ENCODE data around the gene CNTNAP2. TPM values are rescaled to one million over a fixed set of nuclear protein-coding genes. Genes with fewer than 3 reads are reported as not detected.

Gene CNTNAP2
- total RNA-seq, 2 donors from 2014 or later = 0.29 to 1.1 TPM

GRCh38 chr7:147197006-147197405 is 1080.4 kb downstream of the CNTNAP2 start:
- ATAC-seq = no peak
- intact Hi-C loops (cut with DNase I) = no loop called here

GRCh38 chr7:147199868-147200267 is 1083.3 kb downstream of the CNTNAP2 start:
- no peak for ATAC-seq
- intact Hi-C loops (cut with DNase I) = no loop called here
- DNase-seq = no peak

More at GRCh38 chr7:147197006-147197405, 1080.4 kb downstream of the CNTNAP2 start:
- DNase-seq = no peak

DNA sequence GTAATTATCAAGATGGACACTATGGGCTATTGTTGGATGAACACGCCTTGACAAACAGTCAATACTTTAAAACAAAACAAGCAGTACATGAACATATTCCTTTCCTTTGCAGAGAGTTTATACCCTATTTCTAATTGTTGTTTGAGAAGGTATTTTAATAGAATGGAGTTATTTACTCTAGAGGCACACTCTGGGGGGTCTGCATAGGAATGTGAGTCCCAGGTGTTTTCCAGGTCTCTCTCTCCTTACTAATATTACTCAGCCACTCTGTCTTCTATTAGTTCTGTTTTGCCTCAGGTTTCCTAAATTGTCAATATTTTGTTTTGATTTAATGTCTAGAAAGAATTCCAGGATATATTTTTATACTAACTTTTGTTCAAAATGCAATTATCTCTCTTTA is 1091.4 kb downstream of the CNTNAP2 start:
- ATAC-seq (no peak), DNase-seq (no peak)
- intact Hi-C loops (cut with DNase I) = no loop called here

DNA sequence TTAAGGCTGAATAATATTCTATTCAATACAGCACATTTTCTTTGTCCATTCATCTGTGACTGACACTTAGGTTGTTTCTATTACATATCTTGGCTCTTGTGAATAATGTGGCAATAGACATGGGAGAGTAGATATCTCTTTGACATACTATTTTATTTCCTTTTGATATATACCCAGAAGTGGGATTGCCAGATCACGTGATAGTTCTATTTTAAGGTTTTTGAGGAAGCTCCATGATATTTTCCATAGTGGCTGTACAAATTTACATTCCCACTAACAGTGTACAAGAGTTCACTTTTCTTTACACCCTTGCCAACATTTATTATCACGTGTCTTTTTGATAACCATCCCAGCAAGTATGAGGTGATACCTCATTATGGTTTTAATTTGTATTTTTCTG is 1114.7 kb downstream of the CNTNAP2 start:
- intact Hi-C loops (cut with DNase I) = no loop called here
- no peak for ATAC-seq
- DNase-seq = no peak

- DNase-seq (no peak), ATAC-seq (no peak)
- intact Hi-C loops (cut with DNase I) = no loop called here
Measured at GRCh38 chr7:147235645-147236382, 1119.2 kb downstream of the CNTNAP2 start.

DNA sequence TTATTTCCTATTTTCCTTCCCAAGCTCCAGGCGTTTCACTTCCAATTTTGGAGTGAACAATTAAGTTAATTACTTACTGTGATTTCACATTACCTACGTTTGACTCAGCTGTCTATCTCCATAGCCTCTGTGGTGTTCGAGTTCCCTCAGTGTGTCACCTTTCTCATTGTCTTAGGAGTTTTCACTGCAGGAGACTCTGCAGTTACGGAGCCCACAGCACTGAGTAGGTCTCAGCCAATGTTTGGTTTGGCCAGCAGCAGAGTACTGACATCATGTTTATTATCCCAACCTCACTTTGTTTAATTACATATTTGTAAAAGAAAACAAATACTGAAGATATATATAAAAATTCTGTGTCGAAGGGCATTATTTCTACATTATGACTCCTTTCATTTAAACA is 1123.9 kb downstream of the CNTNAP2 start:
- intact Hi-C loops (cut with DNase I) = loop anchor here in 1 of 2 donors (5.0 to 10.0 kb wide), 2 partner anchors 844 to 1022 kb away; no protein-coding TSS in a partner anchor
- no peak for ATAC-seq
- no peak for DNase-seq

DNA sequence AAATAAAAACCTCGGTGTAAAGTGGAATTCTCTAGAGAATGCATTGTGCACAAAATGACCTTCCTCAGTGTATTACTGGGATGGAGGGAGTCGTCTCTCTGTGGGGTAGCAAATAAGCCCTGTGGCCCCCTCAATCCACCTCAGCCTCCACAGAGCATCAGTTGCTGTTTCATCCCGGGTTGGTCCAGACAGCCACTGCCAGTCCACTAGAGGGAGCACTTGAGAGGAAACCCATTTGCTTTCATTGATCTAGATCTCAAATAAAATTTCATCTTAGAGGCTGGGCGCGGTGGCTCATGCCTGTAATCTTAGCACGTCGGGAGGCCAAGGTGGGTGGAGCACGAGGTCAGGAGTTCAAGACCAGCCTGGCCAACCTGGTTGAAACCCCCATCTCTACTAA is 1128.7 kb downstream of the CNTNAP2 start:
- intact Hi-C loops (cut with DNase I) = loop anchor here in 1 of 2 donors (10.0 kb wide), 1 partner anchor 840 kb away; no protein-coding TSS in a partner anchor
- ATAC-seq (peak in 1 of 2 donors; percentile 16), DNase-seq (peak; percentile 28)

DNA sequence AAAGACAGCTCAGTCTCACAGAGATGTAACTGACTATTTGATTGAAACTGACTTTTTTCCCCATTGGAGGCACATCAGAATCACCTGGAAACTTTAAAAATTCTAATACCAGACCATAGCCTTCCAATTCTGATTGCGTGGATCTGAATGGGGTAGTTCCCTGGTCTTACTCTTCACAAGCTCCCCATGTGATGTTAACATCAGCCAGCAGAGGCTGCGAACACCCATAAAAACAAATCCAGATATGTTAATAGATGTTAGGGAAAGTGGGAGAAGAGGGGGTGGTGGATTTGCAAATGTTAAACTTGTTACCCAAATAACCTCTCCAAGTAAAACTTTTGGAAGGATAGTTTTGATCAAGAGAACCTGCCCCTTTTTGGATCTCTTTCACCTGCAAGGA is 1133.4 kb downstream of the CNTNAP2 start:
- intact Hi-C loops (cut with DNase I) = loop anchor here in 1 of 2 donors (10.0 kb wide), 1 partner anchor 835 kb away; no protein-coding TSS in a partner anchor
- DNase-seq (no peak), ATAC-seq (no peak)

DNA sequence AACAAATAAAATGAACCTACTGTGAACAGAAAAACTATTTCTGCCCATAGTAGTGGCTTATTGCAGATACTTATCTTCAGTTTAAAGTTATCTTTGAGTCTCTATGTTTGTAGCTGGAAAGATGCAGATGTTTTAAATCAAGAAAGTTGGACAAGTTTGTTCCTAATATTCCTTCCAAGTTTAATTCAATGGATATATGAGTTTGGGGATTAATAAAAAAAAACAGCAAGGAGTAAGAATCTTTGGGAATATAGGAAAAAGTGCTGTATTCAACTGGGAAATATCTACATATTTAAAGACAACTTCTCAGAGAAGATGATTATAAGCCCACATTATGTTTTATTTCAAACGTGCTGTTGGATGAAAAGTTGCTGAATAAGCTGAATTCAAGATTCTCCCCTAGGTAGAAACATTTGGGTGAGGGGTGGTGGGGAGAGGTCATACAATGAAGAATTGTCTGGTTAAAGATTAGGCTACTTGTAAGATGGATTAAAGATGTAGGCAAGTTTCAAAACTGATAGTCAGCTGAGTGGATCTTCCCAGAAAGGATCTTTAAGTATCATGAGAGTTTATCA is 1135.2 kb downstream of the CNTNAP2 start:
- intact Hi-C loops (cut with DNase I) = no loop called here
- ATAC-seq = no peak
- DNase-seq = no peak

DNA sequence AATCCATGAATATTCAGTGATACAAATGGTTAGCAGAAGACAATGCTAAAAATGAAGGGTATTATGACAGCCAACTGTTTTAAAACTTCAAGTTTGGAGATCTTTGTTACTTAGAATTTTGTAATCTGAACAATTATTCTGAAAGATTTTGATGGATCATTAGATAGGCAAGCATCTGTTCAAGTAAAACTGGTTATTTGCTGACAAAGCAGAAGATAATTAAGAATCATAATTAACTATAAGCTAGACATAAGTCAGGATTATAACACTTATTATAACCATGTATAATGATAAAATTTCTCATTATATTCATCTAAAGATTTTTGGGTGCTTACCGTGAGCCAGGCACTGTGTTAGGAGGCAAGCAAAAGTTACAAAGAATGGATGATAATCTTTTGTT is 1145.1 kb downstream of the CNTNAP2 start:
- DNase-seq = no peak
- intact Hi-C loops (cut with DNase I) = no loop called here
- ATAC-seq = no peak

GRCh38 chr7:147265528-147265927 is 1148.9 kb downstream of the CNTNAP2 start:
- ATAC-seq (no peak), DNase-seq (no peak)
- intact Hi-C loops (cut with DNase I) = no loop called here

- no peak for DNase-seq
- intact Hi-C loops (cut with DNase I) = no loop called here
- ATAC-seq = no peak
Measured at GRCh38 chr7:147276106-147276505, 1159.5 kb downstream of the CNTNAP2 start.

- intact Hi-C loops (cut with DNase I) = no loop called here
- DNase-seq = no peak
- no peak for ATAC-seq
Measured at GRCh38 chr7:147276783-147277370, 1160.3 kb downstream of the CNTNAP2 start.

DNA sequence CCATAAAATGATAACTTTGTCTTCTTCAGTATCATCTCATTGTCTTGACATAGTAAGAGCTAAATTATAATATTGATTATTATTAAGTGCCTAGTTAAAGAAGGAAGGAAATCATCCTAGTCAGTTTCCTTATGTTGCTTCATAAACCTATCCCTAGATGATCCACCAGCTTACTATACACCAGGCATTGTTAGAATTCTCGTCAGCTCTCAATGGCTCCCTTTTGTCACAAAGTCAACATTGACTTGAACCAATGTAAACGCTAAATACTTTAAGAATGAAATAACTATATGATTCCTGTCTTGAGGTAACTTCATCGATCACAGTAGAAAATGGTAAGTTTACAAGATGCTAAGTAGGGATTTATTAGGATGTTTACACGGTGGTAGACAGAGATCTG is 1162.9 kb downstream of the CNTNAP2 start:
- ATAC-seq (no peak), DNase-seq (no peak)
- intact Hi-C loops (cut with DNase I) = no loop called here

DNA sequence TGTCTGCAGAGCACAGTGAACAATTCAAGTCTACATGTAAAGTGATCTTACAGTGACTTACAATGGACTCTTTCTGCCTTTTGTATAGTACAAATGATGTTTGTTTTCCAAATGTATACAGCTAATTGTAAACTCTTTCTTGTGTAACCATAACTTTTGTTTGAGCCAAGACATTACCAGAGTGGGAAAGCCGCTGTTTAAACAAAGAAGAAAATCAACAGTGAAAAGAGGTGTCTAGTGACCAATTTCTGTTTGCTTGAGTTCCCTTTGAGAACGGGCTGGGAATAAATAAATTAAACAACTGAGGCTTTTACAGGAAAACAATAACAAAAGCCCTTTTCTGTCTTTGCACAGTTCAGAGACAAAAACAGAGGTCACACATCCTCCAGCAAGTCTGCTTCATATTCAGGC is 1163.4 kb downstream of the CNTNAP2 start:
- intact Hi-C loops (cut with DNase I) = no loop called here
- no peak for ATAC-seq
- no peak for DNase-seq

- intact Hi-C loops (cut with DNase I) = no loop called here
- DNase-seq (no peak), ATAC-seq (no peak)
Measured at GRCh38 chr7:147282204-147282603, 1165.6 kb downstream of the CNTNAP2 start.

- intact Hi-C loops (cut with DNase I) = no loop called here
- DNase-seq = no peak
- no peak for ATAC-seq
Measured at GRCh38 chr7:147296201-147296600, 1179.6 kb downstream of the CNTNAP2 start.

- no peak for ATAC-seq
- intact Hi-C loops (cut with DNase I) = no loop called here
- DNase-seq = no peak
Measured at GRCh38 chr7:147296986-147297385, 1180.4 kb downstream of the CNTNAP2 start.

DNA sequence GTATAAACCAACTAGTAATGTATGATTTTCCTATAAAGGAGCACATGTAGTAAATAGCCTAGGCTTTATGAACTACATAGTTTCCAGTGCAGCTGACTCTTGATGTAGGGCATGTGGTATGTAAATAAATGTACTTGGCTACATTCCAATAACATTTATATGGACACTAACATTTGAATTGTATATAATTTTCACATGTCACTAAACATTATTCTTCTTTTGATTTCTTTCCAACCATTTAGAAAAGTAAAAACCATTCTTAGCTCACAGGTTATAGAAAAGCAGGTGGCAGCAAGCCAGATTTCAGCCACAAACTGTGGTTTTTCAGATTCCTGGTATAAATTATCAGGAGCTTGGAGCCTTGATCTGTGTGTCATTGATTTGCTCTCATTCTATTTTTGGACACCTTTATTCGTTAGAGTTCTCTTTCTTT is 1182.0 kb downstream of the CNTNAP2 start:
- intact Hi-C loops (cut with DNase I) = no loop called here
- DNase-seq = no peak
- ATAC-seq = no peak

DNA sequence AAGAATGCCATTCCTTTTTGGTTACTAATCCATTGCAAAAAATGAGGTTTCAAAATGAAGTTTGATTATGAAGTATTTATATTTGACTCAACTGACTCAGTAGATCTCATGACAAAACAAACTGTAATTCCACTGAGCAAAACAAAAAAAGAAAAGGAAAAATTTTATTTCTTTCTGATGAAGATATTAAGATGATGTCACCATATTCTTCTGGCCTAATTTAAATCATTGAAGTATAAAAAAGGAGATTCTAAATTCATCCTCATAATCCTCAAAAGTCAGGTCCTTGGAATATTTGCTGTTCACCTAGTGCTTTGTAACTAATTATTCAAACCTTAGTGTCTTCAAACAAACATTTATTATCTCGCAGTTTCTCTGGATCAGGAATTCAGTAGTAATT is 1183.7 kb downstream of the CNTNAP2 start:
- ATAC-seq (no peak), DNase-seq (no peak)
- intact Hi-C loops (cut with DNase I) = no loop called here

All from left cardiac atrium (tissue), 4 donors.